ENCODE measurements around the gene LYZL6. TPM values are rescaled to one million over a fixed set of nuclear protein-coding genes. Genes with fewer than 3 reads are reported as not detected.

LYZL6 gene
- total RNA-seq, 2 donors from 2014 or later: not detected

GRCh38 chr17:35923609-35924114, 19.9 kb downstream of the LYZL6 start:
- 81 to 88% methylated on average over 4 to 6 of the region's 6 CpGs for WGBS, 2 experiments (ENCODE audit: insufficient coverage in 1 of 2, insufficient read length in 1 of 2)
- TF ChIP-seq, protein P1, sequence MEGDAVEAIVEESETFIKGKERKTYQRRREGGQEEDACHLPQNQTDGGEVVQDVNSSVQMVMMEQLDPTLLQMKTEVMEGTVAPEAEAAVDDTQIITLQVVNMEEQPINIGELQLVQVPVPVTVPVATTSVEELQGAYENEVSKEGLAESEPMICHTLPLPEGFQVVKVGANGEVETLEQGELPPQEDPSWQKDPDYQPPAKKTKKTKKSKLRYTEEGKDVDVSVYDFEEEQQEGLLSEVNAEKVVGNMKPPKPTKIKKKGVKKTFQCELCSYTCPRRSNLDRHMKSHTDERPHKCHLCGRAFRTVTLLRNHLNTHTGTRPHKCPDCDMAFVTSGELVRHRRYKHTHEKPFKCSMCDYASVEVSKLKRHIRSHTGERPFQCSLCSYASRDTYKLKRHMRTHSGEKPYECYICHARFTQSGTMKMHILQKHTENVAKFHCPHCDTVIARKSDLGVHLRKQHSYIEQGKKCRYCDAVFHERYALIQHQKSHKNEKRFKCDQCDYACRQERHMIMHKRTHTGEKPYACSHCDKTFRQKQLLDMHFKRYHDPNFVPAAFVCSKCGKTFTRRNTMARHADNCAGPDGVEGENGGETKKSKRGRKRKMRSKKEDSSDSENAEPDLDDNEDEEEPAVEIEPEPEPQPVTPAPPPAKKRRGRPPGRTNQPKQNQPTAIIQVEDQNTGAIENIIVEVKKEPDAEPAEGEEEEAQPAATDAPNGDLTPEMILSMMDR (conservative IDR thresholded peaks at IDR 0.05): no peak
- peaks cover 8% of the 10 kb centered on the region for H3K4me1 Mint-ChIP-seq
- Histone ChIP-seq H3K4me1 (ENCODE audit: control insufficient read depth, insufficient read depth, low read length) (no peaks in the 10 kb centered on the region), H3K9ac (ENCODE audit: extremely low read depth, low read length, poor library complexity, severe bottlenecking) (no peak overlapping the region), H3K36me3 (ENCODE audit: control insufficient read depth, insufficient read depth, low read length) (no peaks in the 10 kb centered on the region), H3K27me3 (ENCODE audit: control insufficient read depth, insufficient read depth, low read length, poor library complexity, severe bottlenecking) (no peaks in the 10 kb centered on the region), H3K4me3 (ENCODE audit: low read length) (no peak overlapping the region), H3K27ac (ENCODE audit: low read depth, low read length) (no peak overlapping the region), H3K9me3 (ENCODE audit: control insufficient read depth, low read length) (no peaks in the 10 kb centered on the region)
- no peak overlapping the region for H3K4me3 Mint-ChIP-seq
- no peaks in the 10 kb centered on the region for H3K9me3 Mint-ChIP-seq
- no peak overlapping the region for H3K27ac Mint-ChIP-seq
- DNase-seq: no peak
- peaks cover 10% of the 10 kb centered on the region for H3K36me3 Mint-ChIP-seq (ENCODE audit: low read depth)
- no peaks in the 10 kb centered on the region for H3K27me3 Mint-ChIP-seq (ENCODE audit: insufficient read depth)

GRCh38 chr17:35920229-35920628, 23.3 kb downstream of the LYZL6 start:
- H3K4me1 ChIP-seq (ENCODE audit: control insufficient read depth, insufficient read depth, low read length): no peaks in the 10 kb centered on the region
- H3K4me3 ChIP-seq (ENCODE audit: low read length): no peak overlapping the region
- peaks cover 2% of the 10 kb centered on the region for H3K9me3 Mint-ChIP-seq
- no peak overlapping the region for H3K27ac ChIP-seq (ENCODE audit: low read depth, low read length)
- H3K9ac ChIP-seq (ENCODE audit: extremely low read depth, low read length, poor library complexity, severe bottlenecking): no peak overlapping the region
- DNase-seq: no peak
- no peaks in the 10 kb centered on the region for H3K27me3 ChIP-seq (ENCODE audit: control insufficient read depth, insufficient read depth, low read length, poor library complexity, severe bottlenecking)
- peaks cover 13% of the 10 kb centered on the region for H3K4me1 Mint-ChIP-seq
- no peak overlapping the region for H3K4me3 Mint-ChIP-seq
- peaks cover 14% of the 10 kb centered on the region for H3K36me3 Mint-ChIP-seq (ENCODE audit: low read depth)
- H3K36me3 ChIP-seq (ENCODE audit: control insufficient read depth, insufficient read depth, low read length): no peaks in the 10 kb centered on the region
- no peak overlapping the region for H3K27ac Mint-ChIP-seq
- WGBS, 2 experiments (ENCODE audit: insufficient coverage in 1 of 2, insufficient read length in 1 of 2): 95% methylated on average over 1 of the region's 1 CpG; no CpG with 5 or more reads in 1 of the 2 experiments
- peaks cover 2% of the 10 kb centered on the region for H3K27me3 Mint-ChIP-seq (ENCODE audit: insufficient read depth)
- H3K9me3 ChIP-seq (ENCODE audit: control insufficient read depth, low read length): no peaks in the 10 kb centered on the region
- TF ChIP-seq, protein P1 (conservative IDR thresholded peaks at IDR 0.05): no peak

DNA sequence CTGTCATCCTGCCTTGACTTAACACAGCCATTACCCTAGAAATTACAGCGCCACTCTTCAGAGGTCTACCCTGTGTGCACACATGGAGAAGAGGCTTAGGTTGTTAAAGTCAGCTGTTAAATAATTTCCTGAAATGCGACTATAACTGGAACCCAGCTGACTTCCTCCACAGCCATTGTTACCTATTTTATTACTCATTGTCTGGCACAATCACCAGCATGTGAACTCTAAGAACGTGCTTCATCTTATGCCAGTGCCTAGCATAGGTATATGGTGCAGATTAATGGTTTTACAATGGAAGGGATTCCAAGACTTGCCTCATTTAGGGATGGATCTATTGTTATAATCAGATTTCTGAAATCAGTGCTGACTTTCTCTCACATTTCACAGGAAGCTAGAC, 24.8 kb downstream of the LYZL6 start:
- H3K4me3 ChIP-seq (ENCODE audit: low read length): no peak overlapping the region
- Mint-ChIP-seq H3K4me1 (peaks cover 13% of the 10 kb centered on the region), H3K27me3 (ENCODE audit: insufficient read depth) (peaks cover 6% of the 10 kb centered on the region), H3K4me3 (no peak overlapping the region), H3K9me3 (peaks cover 4% of the 10 kb centered on the region), H3K36me3 (ENCODE audit: low read depth) (peaks cover 6% of the 10 kb centered on the region), H3K27ac (no peak overlapping the region)
- no peaks in the 10 kb centered on the region for H3K4me1 ChIP-seq (ENCODE audit: control insufficient read depth, insufficient read depth, low read length)
- no peak overlapping the region for H3K9ac ChIP-seq (ENCODE audit: extremely low read depth, low read length, poor library complexity, severe bottlenecking)
- H3K27me3 ChIP-seq (ENCODE audit: control insufficient read depth, insufficient read depth, low read length, poor library complexity, severe bottlenecking): no peaks in the 10 kb centered on the region
- no peaks in the 10 kb centered on the region for H3K36me3 ChIP-seq (ENCODE audit: control insufficient read depth, insufficient read depth, low read length)
- TF ChIP-seq, protein P1 (conservative IDR thresholded peaks at IDR 0.05): no peak
- 90 to 95% methylated on average over 2 to 3 of the region's 3 CpGs for WGBS, 2 experiments (ENCODE audit: insufficient coverage in 1 of 2, insufficient read length in 1 of 2)
- DNase-seq: no peak
- no peaks in the 10 kb centered on the region for H3K9me3 ChIP-seq (ENCODE audit: control insufficient read depth, low read length)
- H3K27ac ChIP-seq (ENCODE audit: low read depth, low read length): no peak overlapping the region

Measured in endodermal cell (in vitro differentiated cells).